IPS-NIHi7 (cell line): ENCODE data around the gene APOBEC3B.
"Not testable (repeated sequence)": the region's sequence is repeated elsewhere in the genome, so short reads cannot be mapped to it uniquely, and the experiment has no call there.

ENCODE experiments used
- DNase-seq: peaks from one replicate; pipeline ENCODE4 v3.0.0; 2012; ENCODE audit warnings: mixed read lengths; ENCODE audit errors: extremely low spot score

APOBEC3B gene

GRCh38 chr22:38981992-38982927, at the start of gene APOBEC3B:
TSS of gene APOBEC3B (plus strand) at chr22:38982347. CDS start at chr22:38982454, 107 bp downstream.
- peak; percentile 64 for DNase-seq

GRCh38 chr22:38935023-38935422, 47.1 kb upstream of the APOBEC3B start:
- no peak for DNase-seq

- no peak for DNase-seq
Measured at GRCh38 chr22:38935616-38936015, 46.5 kb upstream of the APOBEC3B start.

- DNase-seq = no peak
Measured at GRCh38 chr22:38936562-38936961, 45.6 kb upstream of the APOBEC3B start.

GRCh38 chr22:38937036-38937435, 45.1 kb upstream of the APOBEC3B start:
- no peak for DNase-seq

- no peak for DNase-seq
Measured at GRCh38 chr22:38937541-38937940, 44.6 kb upstream of the APOBEC3B start.

GRCh38 chr22:38938221-38938620, 43.9 kb upstream of the APOBEC3B start:
- no peak for DNase-seq

GRCh38 chr22:38938925-38939324, 43.2 kb upstream of the APOBEC3B start:
- no peak for DNase-seq

- DNase-seq = no peak
Measured at GRCh38 chr22:38940811-38941384, 41.2 kb upstream of the APOBEC3B start.

- DNase-seq = no peak
Measured at GRCh38 chr22:38941488-38941987, 40.6 kb upstream of the APOBEC3B start.

GRCh38 chr22:38942702-38943101, 39.4 kb upstream of the APOBEC3B start:
- DNase-seq = no peak

GRCh38 chr22:38943201-38943600, 38.9 kb upstream of the APOBEC3B start:
- peak; percentile 57 for DNase-seq

- no peak for DNase-seq
Measured at GRCh38 chr22:38943882-38944281, 38.3 kb upstream of the APOBEC3B start.

GRCh38 chr22:38944653-38945052, 37.5 kb upstream of the APOBEC3B start:
- no peak for DNase-seq

- not testable (repeated sequence) for DNase-seq
Measured at GRCh38 chr22:38945706-38946338, 36.3 kb upstream of the APOBEC3B start.

- no peak for DNase-seq
Measured at GRCh38 chr22:38946771-38947170, 35.4 kb upstream of the APOBEC3B start.

GRCh38 chr22:38947321-38948140, 34.6 kb upstream of the APOBEC3B start:
- DNase-seq = no peak

- DNase-seq = no peak
Measured at GRCh38 chr22:38948181-38948940, 33.8 kb upstream of the APOBEC3B start.

GRCh38 chr22:38949889-38950405, 32.2 kb upstream of the APOBEC3B start:
- no peak for DNase-seq

- DNase-seq = no peak
Measured at GRCh38 chr22:38950527-38951295, 31.4 kb upstream of the APOBEC3B start.
